Activated naive CD4-positive, alpha-beta T cell treated with anti-CD3 and anti-CD28 coated beads, Interleukin-2, amount 50 U/mL, for 72 hours (primary cell): ENCODE measurements around the gene SMURF2. TPM values are rescaled to one million over a fixed set of nuclear protein-coding genes. Genes with fewer than 3 reads are reported as not detected.
"Not testable (repeated sequence)": the region's sequence is repeated elsewhere in the genome, so short reads cannot be mapped to it uniquely, and the experiment has no call there.

Source experiments
- ATAC-seq, 2 donors: fragments of 150-1000 bp; cut with Tn5 transposase; 2 replicates each; pipeline ENCODE4 v1.10.0; 2021; ENCODE audit warnings: mild to moderate bottlenecking in 2 of 2, moderate library complexity in 2 of 2
- DNase-seq, 2 donors: peaks; one replicate each; pipeline ENCODE4 v3.0.0; 2021 to 2022; ENCODE audit warnings: low spot score in 2 of 2
- H3K27ac Mint-ChIP-seq, 2 donors: one replicate each; pipeline ENCODE4 v1.8.0; 2022; ENCODE audit warnings: mild to moderate bottlenecking in 2 of 2, mixed read lengths in 2 of 2
- H3K36me3 Mint-ChIP-seq, 2 donors: one replicate each; pipeline ENCODE4 v1.8.0; 2022; ENCODE audit warnings: mixed read lengths in 2 of 2
- H3K9me3 Mint-ChIP-seq, 2 donors: one replicate each; pipeline ENCODE4 v1.8.0; 2022; ENCODE audit warnings: mixed read lengths in 2 of 2
- total RNA-seq, 2 donors: library from RNA; stranded (reverse); gene quantifications; one replicate each; pipeline ENCODE4 v1.2.3, GENCODE V29; 2022

The SMURF2 gene
- total RNA-seq, 2 donors from 2014 or later, result 14.9 to 16.0 TPM

DNA sequence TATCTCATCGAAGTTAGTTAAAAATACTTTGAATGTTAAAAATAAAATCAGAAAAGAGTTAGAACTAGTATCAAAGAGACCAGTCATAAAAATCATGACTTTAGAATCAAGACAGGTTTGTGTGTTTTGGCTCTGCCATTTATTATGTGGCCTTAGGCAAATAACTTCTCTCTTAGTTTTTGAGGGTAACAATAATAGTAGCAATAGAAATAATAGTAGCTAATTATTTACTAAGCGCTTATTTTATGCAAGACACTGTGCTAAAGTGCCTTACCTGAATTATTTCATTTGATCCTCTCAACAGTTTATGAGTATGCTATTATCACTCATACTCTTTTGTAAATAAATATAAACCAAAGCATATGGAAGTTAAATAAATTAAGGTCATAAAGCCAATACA, 77.0 kb downstream of the SMURF2 start:
- Mint-ChIP-seq H3K27ac (no peak overlapping the region), H3K9me3 (no peaks in the 10 kb centered on the region), H3K36me3 (peaks cover 0 to 6% of the 10 kb centered on the region in 2 donors)
- ATAC-seq (no peak), DNase-seq (no peak)

GRCh38 chr17:64583038-64583437, 79.1 kb downstream of the SMURF2 start:
- peaks cover 0 to 8% of the 10 kb centered on the region in 2 donors for H3K36me3 Mint-ChIP-seq
- H3K27ac Mint-ChIP-seq, result peak overlapping the region in 1 of 2 donors; percentile 36
- no peaks in the 10 kb centered on the region for H3K9me3 Mint-ChIP-seq
- ATAC-seq (no peak), DNase-seq (no peak)

DNA sequence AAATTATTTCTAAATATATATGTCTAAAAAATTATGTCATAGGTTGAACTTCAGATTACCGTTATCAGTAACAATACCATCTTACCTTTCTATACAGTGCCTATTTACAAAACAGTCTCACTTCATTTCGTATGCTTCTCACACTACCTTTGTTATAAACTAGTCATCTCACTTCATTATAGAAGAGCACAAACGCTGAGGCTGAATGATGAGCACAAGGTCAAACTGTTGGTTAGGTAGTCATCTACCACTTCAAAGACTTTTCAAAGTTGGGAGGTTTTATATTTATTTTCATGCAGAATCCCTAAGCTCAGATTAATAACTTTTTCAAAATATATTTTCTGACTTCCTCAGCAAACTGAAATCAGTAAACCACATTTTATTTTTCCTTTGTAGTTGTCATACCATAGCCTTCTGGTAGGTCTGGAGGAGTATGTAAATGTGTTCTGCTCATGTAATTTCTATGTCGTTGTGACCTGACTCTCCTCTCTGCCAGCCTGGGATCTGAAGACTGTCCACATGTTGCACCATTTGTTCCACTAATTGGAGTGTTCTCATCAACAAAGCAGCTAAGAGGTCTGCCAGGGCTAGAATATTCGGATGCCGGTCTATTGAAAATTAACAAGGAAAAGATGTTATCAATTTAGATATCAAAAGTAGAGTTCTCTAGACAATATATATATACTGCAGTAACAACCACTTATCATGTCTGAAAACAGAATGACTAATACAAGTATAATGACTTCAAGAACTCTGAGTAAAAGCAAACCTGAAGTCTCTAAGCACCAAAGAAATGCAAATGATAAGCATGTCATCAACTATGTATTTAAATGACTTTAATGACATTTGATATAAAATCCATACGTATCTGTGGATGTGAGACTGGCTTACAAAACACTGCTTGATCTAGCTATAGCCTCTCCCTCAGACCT, 81.5 kb downstream of the SMURF2 start:
- H3K27ac Mint-ChIP-seq, result peak overlapping the region; percentile 76 to 94
- peak in 1 of 2 donors; percentile 27 for DNase-seq
- no peaks in the 10 kb centered on the region for H3K9me3 Mint-ChIP-seq
- peak; percentile 88 to 96 for ATAC-seq
- peaks cover 4 to 16% of the 10 kb centered on the region in 2 donors for H3K36me3 Mint-ChIP-seq

- ATAC-seq (no peak), DNase-seq (no peak)
- Mint-ChIP-seq H3K9me3 (no peaks in the 10 kb centered on the region), H3K27ac (peak overlapping the region in 1 of 2 donors; percentile 94), H3K36me3 (peaks cover 4 to 16% of the 10 kb centered on the region in 2 donors)
Observed at GRCh38 chr17:64579917-64580316, 82.2 kb downstream of the SMURF2 start.

- H3K27ac Mint-ChIP-seq, result peak overlapping the region in 1 of 2 donors; percentile 14
- H3K36me3 Mint-ChIP-seq, result peaks cover 4 to 10% of the 10 kb centered on the region in 2 donors
- not testable (repeated sequence) for ATAC-seq, H3K9me3 Mint-ChIP-seq, DNase-seq
Observed at GRCh38 chr17:64577025-64577424, 85.1 kb downstream of the SMURF2 start.

- ATAC-seq, result no peak
- Mint-ChIP-seq H3K36me3 (peaks cover 4 to 10% of the 10 kb centered on the region in 2 donors), H3K27ac (no peak overlapping the region), H3K9me3 (no peaks in the 10 kb centered on the region)
- DNase-seq, result no peak
Observed at GRCh38 chr17:64575431-64575830, 86.7 kb downstream of the SMURF2 start.

GRCh38 chr17:64574646-64575045, 87.5 kb downstream of the SMURF2 start:
- H3K36me3 Mint-ChIP-seq, result peaks cover 4 to 10% of the 10 kb centered on the region in 2 donors
- no peak for DNase-seq
- H3K27ac Mint-ChIP-seq, result no peak overlapping the region
- no peaks in the 10 kb centered on the region for H3K9me3 Mint-ChIP-seq
- no peak for ATAC-seq

DNA sequence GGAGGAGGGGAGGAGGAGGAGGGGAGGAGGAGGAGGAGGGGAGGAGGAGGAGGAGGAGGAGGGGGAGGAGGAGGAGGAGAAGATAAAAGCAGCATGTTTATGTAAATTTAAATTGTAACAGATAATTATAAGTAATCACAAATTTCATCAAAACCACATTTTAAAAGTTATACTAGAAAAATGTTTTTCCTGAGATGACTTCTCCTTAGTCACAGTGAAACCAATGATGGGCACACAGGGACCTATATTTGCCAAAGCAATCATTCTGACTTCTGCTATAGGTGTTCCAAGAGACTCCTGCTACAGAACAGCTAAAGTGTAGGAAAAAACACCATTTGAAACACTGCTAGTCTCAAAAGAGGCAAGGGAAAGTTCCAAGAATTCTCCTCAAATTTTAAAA, 88.9 kb downstream of the SMURF2 start:
- H3K9me3 Mint-ChIP-seq, result no peaks in the 10 kb centered on the region
- ATAC-seq (peak; percentile 82 to 85), DNase-seq (peak in 1 of 2 donors; percentile 13)
- H3K36me3 Mint-ChIP-seq, result peaks cover 4 to 10% of the 10 kb centered on the region in 2 donors
- peak overlapping the region; percentile 68 to 89 for H3K27ac Mint-ChIP-seq

DNA sequence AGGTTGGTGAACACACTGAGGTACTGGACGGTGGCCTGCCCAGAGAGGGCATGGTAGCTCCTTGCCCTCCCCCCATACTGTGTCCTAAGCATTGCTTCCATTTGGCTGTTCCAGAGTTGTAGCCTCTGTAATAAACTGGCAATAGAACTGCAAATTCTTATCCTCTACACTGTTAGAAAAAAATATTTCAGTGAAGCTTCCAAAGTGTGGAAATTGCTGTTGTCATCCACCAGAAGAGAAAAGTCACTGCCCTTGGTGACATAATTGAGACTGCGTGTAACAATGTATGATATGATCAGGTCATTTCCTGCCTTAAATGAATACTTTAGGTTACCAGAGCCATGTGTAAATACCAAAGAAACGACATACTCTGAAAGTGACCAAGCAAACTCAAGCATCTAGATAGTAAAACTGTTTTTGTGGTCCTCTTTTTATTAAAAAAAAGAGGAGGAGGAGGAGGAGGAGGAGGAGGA, 89.4 kb downstream of the SMURF2 start:
- DNase-seq (no peak), ATAC-seq (peak; percentile 93)
- Mint-ChIP-seq H3K36me3 (peaks cover 4 to 6% of the 10 kb centered on the region in 2 donors), H3K27ac (peak overlapping the region; percentile 89 to 97), H3K9me3 (no peaks in the 10 kb centered on the region)

GRCh38 chr17:64571746-64572145, 90.4 kb downstream of the SMURF2 start:
- Mint-ChIP-seq H3K9me3 (no peaks in the 10 kb centered on the region), H3K36me3 (peaks cover 0 to 1% of the 10 kb centered on the region in 2 donors), H3K27ac (peak overlapping the region in 1 of 2 donors; percentile 9)
- ATAC-seq, result no peak
- DNase-seq, result no peak

- DNase-seq (no peak), ATAC-seq (no peak)
- Mint-ChIP-seq H3K9me3 (no peaks in the 10 kb centered on the region), H3K36me3 (no peaks in the 10 kb centered on the region), H3K27ac (no peak overlapping the region)
Observed at GRCh38 chr17:64565563-64565962, 96.5 kb downstream of the SMURF2 start.

DNA sequence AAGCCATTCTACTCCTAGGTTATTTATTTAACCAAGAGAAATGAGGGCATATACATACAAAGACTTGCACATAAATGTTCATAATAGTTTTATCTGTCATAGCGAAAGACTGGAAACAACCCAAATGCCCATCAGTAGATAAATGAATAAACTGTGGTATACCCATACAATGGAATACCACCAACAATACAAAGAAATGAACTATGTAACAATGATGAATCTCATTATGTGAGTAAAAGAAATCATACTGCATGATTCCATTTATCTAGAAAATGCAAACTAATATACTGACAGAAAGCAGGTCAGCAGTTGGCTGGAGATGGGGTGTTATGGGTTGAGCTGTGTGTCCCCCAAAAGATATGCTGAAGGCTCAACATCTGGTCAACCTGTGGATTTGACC, 98.0 kb downstream of the SMURF2 start:
- peak overlapping the region; percentile 11 to 36 for H3K27ac Mint-ChIP-seq
- no peaks in the 10 kb centered on the region for H3K36me3 Mint-ChIP-seq
- DNase-seq, result no peak
- H3K9me3 Mint-ChIP-seq, result no peaks in the 10 kb centered on the region
- peak in 1 of 2 donors; percentile 63 for ATAC-seq

GRCh38 chr17:64555281-64555680, 106.8 kb downstream of the SMURF2 start:
- H3K36me3 Mint-ChIP-seq, result no peaks in the 10 kb centered on the region

GRCh38 chr17:64554028-64554637, 108.0 kb downstream of the SMURF2 start:
- Mint-ChIP-seq H3K9me3 (no peaks in the 10 kb centered on the region), H3K36me3 (no peaks in the 10 kb centered on the region), H3K27ac (peak overlapping the region in 1 of 2 donors; percentile 55)
- ATAC-seq, result no peak
- no peak for DNase-seq

More at GRCh38 chr17:64555281-64555680, 106.8 kb downstream of the SMURF2 start:
- ATAC-seq (no peak), DNase-seq (no peak)
- H3K27ac Mint-ChIP-seq, result no peak overlapping the region
- H3K9me3 Mint-ChIP-seq, result no peaks in the 10 kb centered on the region

- no peak for ATAC-seq
- Mint-ChIP-seq H3K36me3 (no peaks in the 10 kb centered on the region), H3K9me3 (no peaks in the 10 kb centered on the region), H3K27ac (no peak overlapping the region)
- no peak for DNase-seq
Observed at GRCh38 chr17:64551461-64551860, 110.6 kb downstream of the SMURF2 start.

DNA sequence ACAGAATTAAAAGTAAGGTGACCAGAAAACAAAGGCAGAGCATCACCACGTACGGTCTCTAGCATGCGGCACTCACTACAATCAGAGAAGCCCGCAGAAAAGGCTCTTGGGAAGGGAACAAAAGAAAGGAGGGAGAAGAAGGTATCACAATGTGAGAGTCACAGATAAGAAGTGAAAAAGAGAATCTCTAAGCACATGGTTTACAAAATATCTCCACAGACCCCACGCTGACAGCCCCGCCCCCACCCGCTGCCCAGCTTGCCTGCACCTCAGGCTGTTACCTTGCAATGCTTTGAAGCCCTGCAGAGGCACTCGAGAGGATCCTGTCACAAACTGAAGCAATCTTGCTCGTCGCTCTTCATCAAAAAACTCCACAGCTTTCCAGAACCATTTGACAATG, 114.8 kb downstream of the SMURF2 start:
- ATAC-seq (no peak), DNase-seq (no peak)
- Mint-ChIP-seq H3K27ac (peak overlapping the region in 1 of 2 donors; percentile 85), H3K9me3 (no peaks in the 10 kb centered on the region), H3K36me3 (no peaks in the 10 kb centered on the region)

DNA sequence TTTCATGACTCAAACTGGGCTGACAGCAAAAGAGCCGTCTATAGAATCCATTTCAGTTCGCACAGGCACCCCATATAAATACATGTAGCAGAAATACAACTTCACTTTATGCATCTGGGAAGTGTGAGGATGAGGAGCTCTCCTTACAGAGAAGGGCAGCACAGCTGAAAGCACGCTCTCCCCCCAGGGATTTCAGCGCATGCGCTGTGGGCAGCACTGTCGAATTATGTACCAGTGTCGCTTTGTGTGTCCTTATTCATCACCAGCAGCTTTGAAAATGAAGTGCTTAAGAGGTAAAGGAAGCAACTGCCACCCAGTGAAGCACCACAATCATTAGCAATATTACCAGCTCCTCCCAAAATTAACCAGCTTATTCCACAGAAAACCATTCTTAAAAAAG, 115.4 kb downstream of the SMURF2 start:
- no peaks in the 10 kb centered on the region for H3K9me3 Mint-ChIP-seq
- ATAC-seq (no peak), DNase-seq (no peak)
- H3K27ac Mint-ChIP-seq, result no peak overlapping the region
- H3K36me3 Mint-ChIP-seq, result no peaks in the 10 kb centered on the region
